ENCODE data around the gene CRY1. TPM values are rescaled to one million over a fixed set of nuclear protein-coding genes. Genes with fewer than 3 reads are reported as not detected.

The CRY1 gene
- 10 to 100 TPM; 23.7 to 51.2 (median 40.1) TPM for total RNA-seq

GRCh38 chr12:107093417-107094182 is at the start of gene CRY1:
CRY1 (minus strand) TSS chr12:107093549; CDS start chr12:107092961, 588 bp downstream.
- peak within 1 kb of the TSS; percentile 75 to 84 for H3K4me3 ChIP-seq
- TF ChIP-seq POLR2AphosphoS5 (IDR thresholded peaks at IDR 0.05) (peak; percentile 92), CTCF (IDR thresholded peaks at IDR 0.05) (peak in 1 of 4 experiments; percentile 3), POLR2A (IDR thresholded peaks at IDR 0.05) (peak; percentile 94 to 96), EP300 (IDR thresholded peaks at IDR 0.05) (no peak)
- peak within 1 kb of the TSS; percentile 92 to 98 (median 97) for H3K27ac ChIP-seq
- peak; percentile 97 for ATAC-seq
- WGBS, 2 donors (ENCODE audit: low coverage in 1 of 2): 0% methylated on average over 1 to 12 of the region's 74 CpGs
- H3K4me1 ChIP-seq: peaks cover 0 to 34% (median 8%) of the 10 kb centered on the region in 3 donors
- H3K9me3 ChIP-seq: no peaks in the 10 kb centered on the region
- H3K27me3 ChIP-seq: no peaks in the 10 kb centered on the region
- H3K36me3 ChIP-seq: no peaks in the 10 kb centered on the region

- Histone ChIP-seq H3K4me3 (no peak overlapping the region), H3K27me3 (no peaks in the 10 kb centered on the region), H3K27ac (no peak overlapping the region), H3K4me1 (no peaks in the 10 kb centered on the region), H3K36me3 (no peaks in the 10 kb centered on the region), H3K9me3 (no peaks in the 10 kb centered on the region)
- no peak for TF ChIP-seq EP300 (IDR thresholded peaks at IDR 0.05)
- no peak for TF ChIP-seq POLR2A (IDR thresholded peaks at IDR 0.05)
- no peak for TF ChIP-seq CTCF (IDR thresholded peaks at IDR 0.05)
- TF ChIP-seq POLR2AphosphoS5 (IDR thresholded peaks at IDR 0.05): no peak
- no peak for ATAC-seq
- 80% methylated on average over 1 of the region's 1 CpG; no CpG with 5 or more reads in 1 of the 2 donors for WGBS, 2 donors (ENCODE audit: low coverage in 1 of 2)
These were observed 46.4 kb upstream of the CRY1 start for GRCh38 chr12:107139787-107140186.

GRCh38 chr12:107138990-107139389 is 45.6 kb upstream of the CRY1 start:
- ATAC-seq: no peak
- Histone ChIP-seq H3K9me3 (no peaks in the 10 kb centered on the region), H3K36me3 (no peaks in the 10 kb centered on the region), H3K27me3 (no peaks in the 10 kb centered on the region), H3K4me1 (no peaks in the 10 kb centered on the region), H3K27ac (no peak overlapping the region), H3K4me3 (no peak overlapping the region)
- TF ChIP-seq POLR2AphosphoS5 (IDR thresholded peaks at IDR 0.05) (no peak), EP300 (IDR thresholded peaks at IDR 0.05) (no peak), POLR2A (IDR thresholded peaks at IDR 0.05) (no peak), CTCF (IDR thresholded peaks at IDR 0.05) (no peak)
- WGBS, 2 donors (ENCODE audit: low coverage in 1 of 2): 50 to 72% methylated on average over 1 to 3 of the region's 3 CpGs

GRCh38 chr12:107135177-107135576 is 41.8 kb upstream of the CRY1 start:
- Histone ChIP-seq H3K4me3 (no peak overlapping the region), H3K27ac (no peak overlapping the region), H3K4me1 (no peaks in the 10 kb centered on the region), H3K27me3 (no peaks in the 10 kb centered on the region), H3K9me3 (no peaks in the 10 kb centered on the region), H3K36me3 (no peaks in the 10 kb centered on the region)
- 86 to 100% methylated on average over 1 to 2 of the region's 2 CpGs for WGBS, 2 donors (ENCODE audit: low coverage in 1 of 2)
- ATAC-seq: no peak
- TF ChIP-seq POLR2A (IDR thresholded peaks at IDR 0.05): no peak
- no peak for TF ChIP-seq EP300 (IDR thresholded peaks at IDR 0.05)
- no peak for TF ChIP-seq POLR2AphosphoS5 (IDR thresholded peaks at IDR 0.05)
- no peak for TF ChIP-seq CTCF (IDR thresholded peaks at IDR 0.05)

- no peak for TF ChIP-seq POLR2A (IDR thresholded peaks at IDR 0.05)
- no peak for TF ChIP-seq POLR2AphosphoS5 (IDR thresholded peaks at IDR 0.05)
- TF ChIP-seq CTCF (IDR thresholded peaks at IDR 0.05): no peak
- TF ChIP-seq EP300 (IDR thresholded peaks at IDR 0.05): no peak
- no peaks in the 10 kb centered on the region for H3K4me1 ChIP-seq
- 83 to 88% methylated on average over 1 of the region's 1 CpG for WGBS, 2 donors (ENCODE audit: low coverage in 1 of 2)
- no peaks in the 10 kb centered on the region for H3K36me3 ChIP-seq
- no peaks in the 10 kb centered on the region for H3K9me3 ChIP-seq
- no peaks in the 10 kb centered on the region for H3K27me3 ChIP-seq
- no peak overlapping the region for H3K4me3 ChIP-seq
- no peak for ATAC-seq
- H3K27ac ChIP-seq: no peak overlapping the region
These were observed 41.2 kb upstream of the CRY1 start for GRCh38 chr12:107134558-107134957.
